CD4-positive, alpha-beta T cell (primary cell): Measurements from ENCODE around the gene METTL1. TPM values are rescaled to one million over a fixed set of nuclear protein-coding genes. Genes with fewer than 3 reads are reported as not detected.

Source experiments
- ATAC-seq: fragments of 200-7000 bp; cut with Tn5 transposase; one replicate; pipeline ENCODE4 v1.10.0; 2022; ENCODE audit warnings: mild to moderate bottlenecking; ENCODE audit not compliant: poor library complexity
- CTCF ChIA-PET: fragments of 350-600 bp; sonication (Branson Sonifier 250); formaldehyde crosslinking; loops from one replicate; lab custom pipeline; 2021; ENCODE audit warnings: antibody characterized with exemption, inconsistent platforms; lab: Charles Lee
- POLR2A ChIA-PET: fragments of 350-600 bp; sonication (Branson Sonifier 250); formaldehyde crosslinking; loops from one replicate; lab custom pipeline; 2021; ENCODE audit warnings: antibody characterized with exemption, inconsistent platforms; lab: Charles Lee
- DNase-seq, 14 experiments: peaks; one replicate each; pipeline ENCODE4 v3.0.0-alpha.2; 2013 to 2020; ENCODE audit warnings: mixed read lengths in 2 of 14
- H3K27ac ChIP-seq, 2 donors: one replicate each; pipeline versions ENCODE4 v1.5.1 to v1.7.0; 2013; ENCODE audit warnings: low read length in 2 of 2, low read depth in 1 of 2, mild to moderate bottlenecking in 1 of 2
- H3K27me3 ChIP-seq, 2 experiments: 1 replicate in 1 of 2; 2 replicates in 1 of 2; pipeline versions ENCODE4 v1.6.1 to v1.7.0; 2013; ENCODE audit warnings: low read length in 2 of 2, control low read depth in 1 of 2, mild to moderate bottlenecking in 1 of 2, moderate library complexity in 1 of 2; ENCODE audit not compliant: insufficient read depth in 2 of 2, control insufficient read depth in 1 of 2
- H3K36me3 ChIP-seq: one replicate; pipeline ENCODE4 v1.6.1; 2013; ENCODE audit warnings: low read length, control low read depth; ENCODE audit not compliant: insufficient read depth
- H3K4me1 ChIP-seq: one replicate; pipeline ENCODE4 v1.6.1; 2013; ENCODE audit warnings: low read length, control low read depth; ENCODE audit not compliant: insufficient read depth
- H3K4me3 ChIP-seq: one replicate; pipeline ENCODE4 v1.5.1; 2013; ENCODE audit warnings: mild to moderate bottlenecking, low read length, moderate library complexity
- H3K9me3 ChIP-seq, 2 experiments: 1 replicate in 1 of 2; 2 replicates in 1 of 2; pipeline versions ENCODE4 v1.6.1 to v1.7.0; 2013; ENCODE audit warnings: low read length in 2 of 2, mild to moderate bottlenecking in 2 of 2, control low read depth in 1 of 2, moderate library complexity in 1 of 2; ENCODE audit not compliant: control insufficient read depth in 1 of 2, insufficient read depth in 1 of 2
- H3K27ac Mint-ChIP-seq: one replicate; pipeline ENCODE4 v1.8.0; 2020; ENCODE audit warnings: mixed read lengths
- H3K27me3 Mint-ChIP-seq: one replicate; pipeline ENCODE4 v1.8.0; 2021; ENCODE audit warnings: mixed read lengths
- H3K36me3 Mint-ChIP-seq: one replicate; pipeline ENCODE4 v1.8.0; 2021; ENCODE audit warnings: low read depth, mixed read lengths
- H3K4me1 Mint-ChIP-seq: one replicate; pipeline ENCODE4 v1.8.0; 2021; ENCODE audit warnings: low read depth, mixed read lengths
- H3K4me3 Mint-ChIP-seq: one replicate; pipeline ENCODE4 v1.8.0; 2020; ENCODE audit warnings: mild to moderate bottlenecking, mixed read lengths
- H3K9me3 Mint-ChIP-seq: one replicate; pipeline ENCODE4 v1.8.0; 2020; ENCODE audit warnings: mixed read lengths
- intact Hi-C, 2 experiments: fragments of 100-400 bp; cut with DNase I in 1 of 2; cut with micrococcal nuclease in 1 of 2; formaldehyde crosslinking; loops; one replicate each; pipeline versions ENCODE4 v1.15.1 to v1.9.0; 2023 to 2025; cut with DNase I, micrococcal nuclease
- total RNA-seq, 174 experiments: library from RNA in 2 of 174; stranded (reverse) in 2 of 174; gene quantifications; one replicate each; pipeline ENCODE4 v1.2.3 and lab custom pipeline; 2021 to 2026
- TF ChIP-seq, protein P1 (sequence below): fragments of 200-600 bp; IDR thresholded peaks from one replicate; pipeline ENCODE4 v1.8.0; 2022; ENCODE audit warnings: antibody characterized with exemption, mild to moderate bottlenecking

METTL1 gene
- total RNA-seq, 2 experiments from 2014 or later = 9.3 to 12.0 TPM

- Histone ChIP-seq H3K4me1 (peaks cover 20% of the 10 kb centered on the region), H3K27ac (no peak overlapping the region), H3K36me3 (peaks cover 87% of the 10 kb centered on the region), H3K9me3 (no peaks in the 10 kb centered on the region), H3K4me3 (no peak overlapping the region), H3K27me3 (no peaks in the 10 kb centered on the region)
- H3K27me3 Mint-ChIP-seq = no peaks in the 10 kb centered on the region
- DNase-seq (no peak), ATAC-seq (no peak)
- CTCF ChIA-PET = no interaction called here
- H3K9me3 Mint-ChIP-seq = no peaks in the 10 kb centered on the region
- no peak overlapping the region for H3K4me3 Mint-ChIP-seq
- intact Hi-C loops = no loop called here
- H3K4me1 Mint-ChIP-seq = peaks cover 23% of the 10 kb centered on the region
- peaks cover 79% of the 10 kb centered on the region for H3K36me3 Mint-ChIP-seq
- H3K27ac Mint-ChIP-seq = no peak overlapping the region
- POLR2A ChIA-PET = no interaction called here
- TF ChIP-seq, protein P1, sequence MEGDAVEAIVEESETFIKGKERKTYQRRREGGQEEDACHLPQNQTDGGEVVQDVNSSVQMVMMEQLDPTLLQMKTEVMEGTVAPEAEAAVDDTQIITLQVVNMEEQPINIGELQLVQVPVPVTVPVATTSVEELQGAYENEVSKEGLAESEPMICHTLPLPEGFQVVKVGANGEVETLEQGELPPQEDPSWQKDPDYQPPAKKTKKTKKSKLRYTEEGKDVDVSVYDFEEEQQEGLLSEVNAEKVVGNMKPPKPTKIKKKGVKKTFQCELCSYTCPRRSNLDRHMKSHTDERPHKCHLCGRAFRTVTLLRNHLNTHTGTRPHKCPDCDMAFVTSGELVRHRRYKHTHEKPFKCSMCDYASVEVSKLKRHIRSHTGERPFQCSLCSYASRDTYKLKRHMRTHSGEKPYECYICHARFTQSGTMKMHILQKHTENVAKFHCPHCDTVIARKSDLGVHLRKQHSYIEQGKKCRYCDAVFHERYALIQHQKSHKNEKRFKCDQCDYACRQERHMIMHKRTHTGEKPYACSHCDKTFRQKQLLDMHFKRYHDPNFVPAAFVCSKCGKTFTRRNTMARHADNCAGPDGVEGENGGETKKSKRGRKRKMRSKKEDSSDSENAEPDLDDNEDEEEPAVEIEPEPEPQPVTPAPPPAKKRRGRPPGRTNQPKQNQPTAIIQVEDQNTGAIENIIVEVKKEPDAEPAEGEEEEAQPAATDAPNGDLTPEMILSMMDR = no peak
Observed at GRCh38 chr12:57733928-57734327, 38.0 kb downstream of the METTL1 start.

- H3K36me3 ChIP-seq = peaks cover 93% of the 10 kb centered on the region
- ATAC-seq (no peak), DNase-seq (no peak)
- H3K27me3 ChIP-seq = no peaks in the 10 kb centered on the region
- H3K4me3 Mint-ChIP-seq = no peak overlapping the region
- ChIA-PET CTCF (interaction anchor here (1.3 kb wide), 1 partner anchor 26 kb away, joined by 3 read pairs; no protein-coding TSS in a partner anchor), POLR2A (interaction anchor here (1.7 kb wide), 1 partner anchor 8 kb away, joined by 6 read pairs; no protein-coding TSS in a partner anchor)
- no peaks in the 10 kb centered on the region for H3K9me3 Mint-ChIP-seq
- TF ChIP-seq, protein P1 = no peak
- no peaks in the 10 kb centered on the region for H3K9me3 ChIP-seq
- no peaks in the 10 kb centered on the region for H3K27me3 Mint-ChIP-seq
- H3K4me3 ChIP-seq = no peak overlapping the region
- intact Hi-C loops = no loop called here
- H3K27ac ChIP-seq = no peak overlapping the region
- H3K36me3 Mint-ChIP-seq = peaks cover 87% of the 10 kb centered on the region
- no peak overlapping the region for H3K27ac Mint-ChIP-seq
- peaks cover 13% of the 10 kb centered on the region for H3K4me1 ChIP-seq
- peaks cover 21% of the 10 kb centered on the region for H3K4me1 Mint-ChIP-seq
Observed at GRCh38 chr12:57732726-57733593, 38.9 kb downstream of the METTL1 start.

- CTCF ChIA-PET = interaction anchor here (1.3 kb wide), 1 partner anchor 27 kb away, joined by 3 read pairs; no protein-coding TSS in a partner anchor
- no peak overlapping the region for H3K27ac Mint-ChIP-seq
- intact Hi-C loops = no loop called here
- Histone ChIP-seq H3K27me3 (no peaks in the 10 kb centered on the region), H3K4me3 (no peak overlapping the region), H3K36me3 (peaks cover 97% of the 10 kb centered on the region), H3K9me3 (peaks cover 0 to 6% of the 10 kb centered on the region in 2 experiments), H3K27ac (no peak overlapping the region), H3K4me1 (peaks cover 13% of the 10 kb centered on the region)
- H3K9me3 Mint-ChIP-seq = no peaks in the 10 kb centered on the region
- H3K27me3 Mint-ChIP-seq = no peaks in the 10 kb centered on the region
- no peak overlapping the region for H3K4me3 Mint-ChIP-seq
- peaks cover 21% of the 10 kb centered on the region for H3K4me1 Mint-ChIP-seq
- TF ChIP-seq, protein P1 = no peak
- ATAC-seq (no peak), DNase-seq (no peak)
- POLR2A ChIA-PET = interaction anchor here (1.7 kb wide), 1 partner anchor 9 kb away, joined by 6 read pairs; no protein-coding TSS in a partner anchor
- peaks cover 93% of the 10 kb centered on the region for H3K36me3 Mint-ChIP-seq
Observed at GRCh38 chr12:57732270-57732669, 39.6 kb downstream of the METTL1 start.
